ENCODE measurements around the gene CEACAM19.

Gene CEACAM19

GRCh38 chr19:44697670-44698034, 26.4 kb downstream of the CEACAM19 start:
- FAIRE-seq (no peak), DNase-seq (ENCODE audit: insufficient read length, low spot score) (no peak)
- TF ChIP-seq CTCF (IDR thresholded peaks at IDR 0.05; ENCODE audit: insufficient read depth, missing control alignments), result no peak

GRCh38 chr19:44698492-44699201, 27.4 kb downstream of the CEACAM19 start, which contains the start of gene CEACAM16:
CEACAM16 (plus strand) TSS chr19:44699151; CDS start chr19:44701457, 2,306 bp downstream.
- no peak for DNase-seq (ENCODE audit: insufficient read length, low spot score)
- no peak for FAIRE-seq
- TF ChIP-seq CTCF (IDR thresholded peaks at IDR 0.05; ENCODE audit: insufficient read depth, missing control alignments), result no peak

- DNase-seq (ENCODE audit: insufficient read length, low spot score), result no peak
- FAIRE-seq, result no peak
- no peak for TF ChIP-seq CTCF (IDR thresholded peaks at IDR 0.05; ENCODE audit: insufficient read depth, missing control alignments)
These were observed 29.3 kb downstream of the CEACAM19 start for GRCh38 chr19:44700547-44700946.

GRCh38 chr19:44701228-44701627, 29.9 kb downstream of the CEACAM19 start:
- no peak for FAIRE-seq
- TF ChIP-seq CTCF (IDR thresholded peaks at IDR 0.05; ENCODE audit: insufficient read depth, missing control alignments), result no peak

GRCh38 chr19:44702551-44703176, 31.4 kb downstream of the CEACAM19 start:
- no peak for DNase-seq (ENCODE audit: insufficient read length, low spot score)
- no peak for FAIRE-seq
- no peak for TF ChIP-seq CTCF (IDR thresholded peaks at IDR 0.05; ENCODE audit: insufficient read depth, missing control alignments)

More at GRCh38 chr19:44701228-44701627, 29.9 kb downstream of the CEACAM19 start:
- DNase-seq (ENCODE audit: insufficient read length, low spot score), result no peak

GRCh38 chr19:44703336-44704078, 32.2 kb downstream of the CEACAM19 start:
- FAIRE-seq, result no peak
- TF ChIP-seq CTCF (IDR thresholded peaks at IDR 0.05; ENCODE audit: insufficient read depth, missing control alignments), result no peak
- DNase-seq (ENCODE audit: insufficient read length, low spot score), result no peak
